NCI-H460 (cell line): ENCODE measurements around the gene SNRPA. TPM values are rescaled to one million over a fixed set of nuclear protein-coding genes. Genes with fewer than 3 reads are reported as not detected.
A peak's percentile ranks its signal among the peaks of the same experiment; 100 is the strongest.

Experiments
- DNase-seq: peaks from one replicate; pipeline ENCODE4 v3.0.0-alpha.2; 2016; ENCODE audit warnings: low read depth; ENCODE audit errors: extremely low read depth
- total RNA-seq: library from RNA; depleted of rRNA; stranded (reverse); fragments of >200 nt; shearing (Covaris generic); gene quantifications from 2 replicates; pipeline ENCODE4 v1.2.3, GENCODE V29; 2014

The SNRPA gene
- total RNA-seq, 1 experiment from 2014 or later: 185 TPM

DNA sequence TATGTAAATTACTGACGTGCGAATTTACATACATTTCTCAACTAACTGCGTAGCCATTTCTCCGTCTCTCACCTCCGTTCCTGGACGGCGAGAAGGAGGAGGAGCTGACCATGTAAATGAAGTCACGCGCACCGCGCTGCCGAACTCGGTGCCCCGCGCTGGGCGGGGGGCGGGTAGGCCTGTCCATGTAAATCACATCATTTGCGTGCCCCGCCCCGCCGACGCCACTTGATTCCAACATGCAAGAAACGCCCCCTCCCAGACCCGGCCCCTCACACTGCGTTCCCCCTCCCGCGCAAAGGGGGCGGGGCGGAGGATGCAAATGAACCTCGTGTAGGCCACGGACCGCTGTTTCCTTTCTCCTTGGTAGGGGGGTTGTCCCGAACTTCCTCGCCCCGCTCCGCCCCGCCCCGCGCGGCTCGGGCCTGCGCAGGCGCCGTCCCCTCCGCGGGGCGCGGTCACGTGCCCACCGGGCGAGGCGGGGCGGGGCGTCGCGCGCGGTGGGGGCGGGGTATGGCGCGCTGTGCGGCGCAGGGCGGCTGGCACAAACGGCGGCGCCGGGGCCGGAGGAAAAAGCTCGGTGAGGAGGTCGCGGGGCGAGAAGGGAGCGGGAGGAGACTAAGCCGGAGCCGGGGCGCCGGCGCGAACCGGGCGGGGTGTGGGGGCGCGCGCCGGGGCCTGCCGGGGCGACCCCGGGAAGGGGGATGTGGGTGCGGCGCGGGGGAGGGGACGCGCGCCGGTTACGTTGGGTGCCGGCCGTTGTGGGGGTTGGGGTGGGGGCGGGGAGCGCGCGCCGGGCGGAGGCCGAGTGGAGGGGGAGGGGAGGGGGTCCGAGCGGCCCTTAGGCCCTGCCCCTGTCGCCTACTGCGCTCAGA, 47.9 kb downstream of the SNRPA start, which contains the start of gene EGLN2:
Gene EGLN2, plus strand, starts transcription at position 509 of the 875 bp plus-strand sequence. CDS start 1,382 bp downstream, outside the sequence.
- peak; percentile 98 for DNase-seq

GRCh38 chr19:40799558-40800338, 48.7 kb downstream of the SNRPA start:
- DNase-seq: no peak

- DNase-seq: no peak
These were observed 49.5 kb downstream of the SNRPA start for GRCh38 chr19:40800339-40800996.

DNA sequence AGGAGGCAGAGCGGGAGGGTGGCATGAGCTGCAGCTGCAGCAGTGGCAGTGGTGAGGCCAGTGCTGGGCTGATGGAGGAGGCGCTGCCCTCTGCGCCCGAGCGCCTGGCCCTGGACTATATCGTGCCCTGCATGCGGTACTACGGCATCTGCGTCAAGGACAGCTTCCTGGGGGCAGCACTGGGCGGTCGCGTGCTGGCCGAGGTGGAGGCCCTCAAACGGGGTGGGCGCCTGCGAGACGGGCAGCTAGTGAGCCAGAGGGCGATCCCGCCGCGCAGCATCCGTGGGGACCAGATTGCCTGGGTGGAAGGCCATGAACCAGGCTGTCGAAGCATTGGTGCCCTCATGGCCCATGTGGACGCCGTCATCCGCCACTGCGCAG, 50.0 kb downstream of the SNRPA start:
- DNase-seq: no peak

DNA sequence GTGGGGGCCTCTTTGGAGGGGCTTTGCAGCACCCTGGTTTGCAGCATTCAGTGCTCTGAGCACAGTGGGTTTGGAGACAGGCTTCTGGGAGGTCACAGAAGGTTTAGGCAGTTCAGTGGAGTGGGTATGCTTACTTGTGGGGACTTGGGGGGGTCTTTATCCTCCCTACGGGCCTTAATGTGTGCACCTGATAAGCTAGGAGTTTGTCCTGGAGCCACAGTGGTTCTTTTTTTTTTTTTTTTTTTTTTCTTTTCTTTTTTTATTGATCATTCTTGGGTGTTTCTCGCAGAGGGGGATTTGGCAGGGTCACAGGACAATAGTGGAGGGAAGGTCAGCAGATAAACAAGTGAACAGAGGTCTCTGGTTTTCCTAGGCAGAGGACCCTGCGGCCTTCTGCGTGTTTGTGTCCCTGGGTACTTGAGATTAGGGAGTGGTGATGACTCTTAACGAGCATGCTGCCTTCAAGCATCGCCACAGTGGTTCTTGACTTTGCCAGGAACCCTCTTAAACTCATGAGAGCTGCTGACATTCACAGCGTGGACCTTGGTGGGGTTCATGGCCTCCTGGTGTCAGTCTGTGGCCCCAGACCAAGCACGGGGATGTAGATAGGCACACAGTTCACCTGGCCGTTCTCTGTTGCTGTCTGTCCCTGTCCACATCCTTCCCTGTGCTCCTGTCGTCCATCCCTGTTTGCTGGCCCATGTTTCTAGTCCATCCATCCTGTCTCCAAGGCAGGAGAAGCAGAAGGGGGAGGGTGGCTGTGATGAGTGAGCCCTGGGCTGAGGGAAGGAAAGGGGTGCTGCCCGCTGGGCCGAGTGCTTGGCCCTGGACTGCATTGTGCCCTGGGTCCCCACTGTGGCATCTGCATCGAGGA, 50.7 kb downstream of the SNRPA start:
- no peak for DNase-seq

DNA sequence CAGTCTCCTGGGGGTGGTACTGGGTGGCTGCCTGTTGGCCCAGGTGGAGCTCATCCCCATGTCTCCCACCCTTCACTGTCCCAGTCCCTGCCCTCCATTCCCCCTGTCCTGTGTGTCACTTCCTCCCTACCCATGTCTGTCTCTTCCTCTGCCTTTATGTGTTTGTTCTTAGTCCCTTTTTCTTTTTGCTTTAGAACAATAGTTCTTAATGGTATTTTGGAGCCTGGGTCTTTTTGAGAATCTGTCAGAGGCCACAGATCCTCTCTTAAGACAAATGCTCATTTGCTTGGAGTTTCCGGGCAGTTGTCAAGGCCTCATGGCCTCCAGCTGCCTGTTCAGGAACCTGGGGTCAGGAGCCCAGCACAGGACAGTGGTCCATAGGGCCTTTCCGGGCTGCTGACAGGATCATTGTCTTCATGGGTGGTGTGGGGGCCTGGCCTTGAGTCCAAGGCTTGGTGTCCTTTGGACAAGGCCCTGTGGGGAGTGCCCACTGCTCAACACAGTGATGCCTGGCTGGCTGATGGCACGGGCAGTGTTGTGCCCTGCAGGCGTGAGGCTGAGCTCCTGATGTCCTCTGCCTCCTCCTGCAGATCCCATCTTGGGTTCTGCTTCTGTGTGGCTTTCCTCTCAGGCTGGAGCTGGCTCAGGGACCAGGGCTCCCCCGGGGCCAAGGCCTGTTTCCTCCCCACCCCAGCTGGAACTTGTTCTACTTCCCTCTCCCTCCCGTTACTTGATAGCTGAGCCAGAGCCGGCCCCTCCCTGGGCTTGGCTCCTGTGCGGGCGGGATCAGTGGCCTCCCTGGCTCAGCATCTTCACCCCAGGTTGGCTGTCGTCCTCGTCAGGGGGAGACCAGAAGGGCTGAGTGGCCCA, 51.5 kb downstream of the SNRPA start:
- no peak for DNase-seq

- no peak for DNase-seq
These were observed 52.3 kb downstream of the SNRPA start for GRCh38 chr19:40803170-40803856.

DNA sequence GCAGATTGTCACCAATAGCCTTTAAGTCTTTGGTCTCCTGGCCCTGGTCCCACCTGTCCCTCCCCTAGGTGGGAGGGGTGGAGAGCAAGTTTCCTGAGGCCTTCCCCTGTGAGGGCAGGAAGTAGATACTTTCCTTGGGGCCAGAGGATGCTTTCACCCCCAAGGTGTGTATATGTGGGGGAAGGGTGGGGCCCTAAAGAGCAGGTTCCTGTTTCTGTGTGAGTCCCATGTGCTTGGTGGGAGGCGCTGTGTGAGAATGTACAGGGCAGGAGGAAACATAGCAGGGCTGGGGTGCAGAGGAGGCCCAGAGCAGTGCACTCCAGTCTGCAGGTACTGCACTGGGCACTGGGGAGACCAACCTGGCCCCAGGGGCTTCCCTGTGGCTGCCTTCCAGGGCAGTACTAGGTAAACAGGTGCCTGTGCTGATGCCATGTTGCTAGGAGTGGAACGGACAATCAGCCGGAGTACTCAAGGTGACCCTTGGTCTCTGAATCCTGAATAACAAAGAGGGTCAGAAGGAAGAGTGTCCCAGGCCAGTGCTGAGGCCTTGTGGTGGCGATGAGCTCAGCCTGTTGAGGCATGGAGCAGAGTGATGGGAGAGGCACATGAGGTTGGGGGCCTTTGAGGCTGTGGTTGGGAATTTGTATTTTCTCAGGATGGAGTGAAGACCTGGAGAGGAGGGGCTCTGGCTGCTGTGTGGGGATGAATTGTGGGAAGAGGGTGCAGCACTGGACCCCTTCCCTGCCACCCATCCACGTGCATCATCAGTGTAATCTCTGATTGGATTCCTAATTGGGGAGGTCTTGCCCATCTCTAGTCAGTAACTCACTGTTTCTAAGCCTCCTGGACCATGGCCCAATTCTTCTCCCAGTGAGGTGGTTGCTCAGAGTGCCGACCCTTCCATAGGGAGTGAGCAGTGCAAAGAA, 53.1 kb downstream of the SNRPA start:
- no peak for DNase-seq

GRCh38 chr19:40804783-40805242, 53.8 kb downstream of the SNRPA start:
- no peak for DNase-seq

GRCh38 chr19:40805258-40805868, 54.4 kb downstream of the SNRPA start:
- no peak for DNase-seq

GRCh38 chr19:40806423-40807146, 55.6 kb downstream of the SNRPA start:
- DNase-seq: no peak

GRCh38 chr19:40807147-40808020, 56.4 kb downstream of the SNRPA start:
- DNase-seq: no peak

- DNase-seq: no peak
These were observed 57.0 kb downstream of the SNRPA start for GRCh38 chr19:40808021-40808325.

DNA sequence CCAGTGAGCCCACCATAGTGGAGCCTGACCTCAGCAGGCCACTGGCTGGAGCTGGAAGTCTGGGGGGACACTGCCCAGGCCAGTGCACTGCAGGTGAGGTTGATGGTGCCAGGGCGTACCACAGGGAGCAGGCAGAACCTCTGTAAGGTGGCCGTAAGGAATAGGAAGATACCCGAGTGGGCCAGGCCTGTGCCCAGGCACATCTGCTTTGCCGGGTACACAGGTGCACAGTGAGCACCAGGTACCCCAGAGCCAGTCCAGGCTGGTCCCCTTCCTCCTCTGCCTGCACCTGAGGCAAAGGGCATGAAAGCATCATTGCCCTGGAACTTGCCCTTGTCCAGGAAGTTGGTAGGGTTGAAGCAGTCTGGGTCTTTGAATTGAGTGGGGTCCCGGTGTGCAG, 57.5 kb downstream of the SNRPA start:
- DNase-seq: no peak

DNA sequence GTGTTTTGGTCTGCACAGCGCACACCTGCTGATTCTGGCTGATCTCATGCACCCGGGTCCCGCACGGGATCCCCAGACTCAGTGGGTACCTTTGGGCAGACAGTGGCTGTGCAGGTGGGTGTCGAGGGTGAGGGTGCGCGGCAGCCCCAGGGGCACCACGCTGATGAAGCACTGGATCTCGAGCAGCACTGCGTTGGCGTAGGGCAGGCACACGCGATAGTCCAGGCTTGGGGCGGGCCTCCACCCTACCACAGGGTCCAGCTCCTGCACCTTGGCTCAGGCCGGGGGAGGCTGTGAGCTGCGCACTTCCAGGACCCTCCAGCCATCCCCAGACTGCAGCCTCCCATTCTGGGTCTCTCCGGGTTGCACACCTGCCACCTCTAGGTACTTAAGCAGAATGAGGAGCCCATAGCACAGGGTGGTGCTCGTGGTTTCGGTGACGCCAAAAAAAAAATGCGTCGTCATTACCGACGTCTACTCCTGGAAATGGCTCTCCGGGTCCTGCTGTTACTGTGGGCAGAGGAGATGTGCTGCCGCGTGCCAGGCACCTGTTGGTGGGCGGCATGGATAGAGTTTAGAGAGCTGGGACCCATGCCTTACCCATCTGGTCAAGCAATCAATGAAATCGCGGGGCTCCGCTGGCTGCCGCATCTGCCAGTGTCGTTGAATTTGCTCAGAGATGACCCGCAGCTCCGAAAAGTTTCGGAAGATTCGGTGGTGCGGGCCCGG, 58.5 kb downstream of the SNRPA start:
- no peak for DNase-seq
